Caco-2 (cell line): Measurements from ENCODE around the gene BATF2. TPM values are rescaled to one million over a fixed set of nuclear protein-coding genes. Genes with fewer than 3 reads are reported as not detected.
A peak's percentile ranks its signal among the peaks of the same experiment; 100 is the strongest.
"Not testable (repeated sequence)": the region's sequence is repeated elsewhere in the genome, so short reads cannot be mapped to it uniquely, and the experiment has no call there.

Experiments
- BruUV-seq: library from RNA; stranded (reverse); fragments of 400-500 nt; replicated peaks from 2 replicates; lab custom pipeline; 2021; lab: Mats Ljungman, UMichigan
- CTCF ChIA-PET: fragments of 300-600 bp; sonication (Branson Sonifier 250); formaldehyde crosslinking; loops from one replicate; lab custom pipeline; 2022; ENCODE audit warnings: antibody characterized with exemption; lab: Charles Lee
- POLR2A ChIA-PET: fragments of 300-600 bp; sonication (Branson Sonifier 250); formaldehyde crosslinking; loops from one replicate; lab custom pipeline; 2022; ENCODE audit warnings: antibody characterized with exemption; lab: Charles Lee
- DNase-seq, 2 experiments: peaks; one replicate each; pipeline versions ENCODE4 v3.0.0 to v3.0.0-alpha.2; 2020 to 2022
- H3K27me3 ChIP-seq: replicated peaks from 2 replicates; pipeline ENCODE4 v1.6.0; 2011; ENCODE audit warnings: low read length; ENCODE audit not compliant: control insufficient read depth, insufficient read depth
- H3K36me3 ChIP-seq: 2 replicates; pipeline ENCODE4 v1.5.1; 2011; ENCODE audit warnings: low read length; ENCODE audit not compliant: control insufficient read depth, insufficient read depth
- H3K4me1 ChIP-seq: fragments of 250-450 bp; sonication (Bioruptor Pico); 2 replicates; pipeline ENCODE4 v1.5.1; 2020; ENCODE audit warnings: mild to moderate bottlenecking
- H3K4me3 ChIP-seq: 2 replicates; pipeline ENCODE4 v1.5.1; 2011; ENCODE audit warnings: low read depth, mild to moderate bottlenecking, control low read depth, low read length
- H3K9me3 ChIP-seq: fragments of 250-450 bp; sonication (Bioruptor Pico); 2 replicates; pipeline ENCODE4 v1.5.1; 2020; ENCODE audit warnings: mild to moderate bottlenecking, moderate library complexity
- H3K27ac Mint-ChIP-seq: one replicate; pipeline ENCODE4 v1.8.0; 2022; ENCODE audit warnings: mixed read lengths; ENCODE audit not compliant: unreplicated experiment
- H3K27me3 Mint-ChIP-seq: one replicate; pipeline ENCODE4 v1.8.0; 2022; ENCODE audit warnings: mixed read lengths; ENCODE audit not compliant: insufficient read depth, unreplicated experiment
- H3K36me3 Mint-ChIP-seq: one replicate; pipeline ENCODE4 v1.8.0; 2022; ENCODE audit warnings: mild to moderate bottlenecking, mixed read lengths; ENCODE audit not compliant: insufficient read depth, unreplicated experiment
- H3K4me1 Mint-ChIP-seq: one replicate; pipeline ENCODE4 v1.8.0; 2022; ENCODE audit warnings: low read depth, mixed read lengths; ENCODE audit not compliant: unreplicated experiment
- H3K4me3 Mint-ChIP-seq: one replicate; pipeline ENCODE4 v1.8.0; 2022; ENCODE audit warnings: mild to moderate bottlenecking, moderate library complexity, mixed read lengths; ENCODE audit not compliant: unreplicated experiment
- H3K9me3 Mint-ChIP-seq: one replicate; pipeline ENCODE4 v1.8.0; 2022; ENCODE audit warnings: mixed read lengths; ENCODE audit not compliant: unreplicated experiment
- intact Hi-C: fragments of 100-400 bp; cut with micrococcal nuclease; formaldehyde crosslinking; loops from one replicate; pipeline ENCODE4 v1.10.0; 2022; ENCODE audit not compliant: unreplicated experiment
- total RNA-seq: library from RNA; stranded (reverse); gene quantifications from 2 replicates; pipeline ENCODE4 v1.2.3, GENCODE V29; 2022
- TF ChIP-seq, protein P1 (sequence below), 2 experiments: fragments of 200-600 bp in 1 of 2; IDR thresholded peaks; 1 replicate in 1 of 2; 2 replicates in 1 of 2; pipeline versions ENCODE4 v1.5.1 to v1.8.0; 2011 to 2022; ENCODE audit warnings: antibody characterized with exemption in 1 of 2, control low read depth in 1 of 2, inconsistent platforms in 1 of 2, low read depth in 1 of 2, low read length in 1 of 2, mild to moderate bottlenecking in 1 of 2, moderate library complexity in 1 of 2; ENCODE audit not compliant: insufficient read depth in 1 of 2, severe bottlenecking in 1 of 2, unreplicated experiment in 1 of 2

The BATF2 gene
- total RNA-seq, 1 experiment from 2014 or later: 0.79 TPM

DNA sequence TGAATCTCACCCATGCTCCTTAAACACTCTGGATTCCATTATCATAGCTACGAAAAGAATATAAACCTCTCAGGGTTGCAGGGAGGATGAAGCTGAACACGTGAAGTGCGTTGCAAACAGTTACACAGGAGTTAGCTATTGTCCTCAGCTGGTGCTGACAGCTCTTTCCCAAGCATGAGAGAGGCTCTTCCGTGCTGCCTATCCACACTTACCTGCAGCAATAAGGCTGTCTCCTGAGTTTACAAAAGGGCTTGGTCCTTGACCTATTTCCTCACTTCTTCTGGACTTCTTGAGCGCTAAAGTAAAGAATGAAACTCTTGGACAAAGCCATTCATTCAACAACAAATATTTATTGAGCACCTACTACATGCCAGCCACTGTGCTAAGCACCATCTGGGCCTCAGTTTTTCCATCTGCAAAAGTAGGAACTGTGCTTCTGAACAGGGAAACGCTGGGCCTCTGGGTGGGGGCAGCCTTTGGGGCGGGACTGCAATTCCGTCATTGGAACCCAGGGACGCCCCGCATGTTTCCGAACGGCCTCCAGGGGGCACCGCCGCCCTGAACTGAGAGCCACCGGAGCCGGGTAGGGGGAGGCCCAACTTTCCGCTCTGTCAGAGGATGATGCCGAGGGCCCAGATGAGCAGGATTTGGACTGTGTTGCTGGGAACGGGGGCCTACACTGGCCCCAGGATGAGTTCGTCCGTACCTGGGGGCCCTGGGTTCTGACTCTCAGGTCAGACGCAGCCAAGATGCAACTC is 16.5 kb upstream of the BATF2 start:
- H3K27ac Mint-ChIP-seq: peak overlapping the region; percentile 90
- peak; percentile 92 to 95 for DNase-seq
- H3K4me1 ChIP-seq: peaks cover 16% of the 10 kb centered on the region
- H3K4me3 ChIP-seq: peak overlapping the region; percentile 62
- H3K27me3 ChIP-seq: no peaks in the 10 kb centered on the region
- TSS peak; percentile 82 for BruUV-seq
- ChIA-PET CTCF (interaction anchor here (0.6 to 2.4 kb wide), 25 partner anchors 10 to 270 kb away, joined by 3 to 15 read pairs (median 4); partner anchors contain the start of genes ATG2A, BATF2, MEN1 and PPP2R5B), POLR2A (interaction anchor here (0.5 to 0.6 kb wide), 3 partner anchors 17 to 168 kb away, joined by 3 to 5 read pairs (median 3); partner anchors contain the start of gene BATF2)
- H3K4me3 Mint-ChIP-seq: peak overlapping the region; percentile 83
- TF ChIP-seq, protein P1, sequence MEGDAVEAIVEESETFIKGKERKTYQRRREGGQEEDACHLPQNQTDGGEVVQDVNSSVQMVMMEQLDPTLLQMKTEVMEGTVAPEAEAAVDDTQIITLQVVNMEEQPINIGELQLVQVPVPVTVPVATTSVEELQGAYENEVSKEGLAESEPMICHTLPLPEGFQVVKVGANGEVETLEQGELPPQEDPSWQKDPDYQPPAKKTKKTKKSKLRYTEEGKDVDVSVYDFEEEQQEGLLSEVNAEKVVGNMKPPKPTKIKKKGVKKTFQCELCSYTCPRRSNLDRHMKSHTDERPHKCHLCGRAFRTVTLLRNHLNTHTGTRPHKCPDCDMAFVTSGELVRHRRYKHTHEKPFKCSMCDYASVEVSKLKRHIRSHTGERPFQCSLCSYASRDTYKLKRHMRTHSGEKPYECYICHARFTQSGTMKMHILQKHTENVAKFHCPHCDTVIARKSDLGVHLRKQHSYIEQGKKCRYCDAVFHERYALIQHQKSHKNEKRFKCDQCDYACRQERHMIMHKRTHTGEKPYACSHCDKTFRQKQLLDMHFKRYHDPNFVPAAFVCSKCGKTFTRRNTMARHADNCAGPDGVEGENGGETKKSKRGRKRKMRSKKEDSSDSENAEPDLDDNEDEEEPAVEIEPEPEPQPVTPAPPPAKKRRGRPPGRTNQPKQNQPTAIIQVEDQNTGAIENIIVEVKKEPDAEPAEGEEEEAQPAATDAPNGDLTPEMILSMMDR (IDR thresholded peaks at IDR 0.05; ENCODE audit: insufficient read depth in 1 of 2, low read depth in 1 of 2, low read length in 1 of 2, severe bottlenecking in 1 of 2, unreplicated experiment in 1 of 2): peak; percentile 70 to 92
- H3K36me3 ChIP-seq: peaks cover 4% of the 10 kb centered on the region; the same call in 1 of the 2 replicates
- intact Hi-C loops: loop anchor here (1.0 to 2.0 kb wide), 5 partner anchors 27 to 166 kb away; partner anchors contain the start of gene PPP2R5B
- no peaks in the 10 kb centered on the region for H3K9me3 ChIP-seq
- H3K27me3 Mint-ChIP-seq: no peaks in the 10 kb centered on the region
- H3K9me3 Mint-ChIP-seq: no peaks in the 10 kb centered on the region
- peaks cover 22% of the 10 kb centered on the region for H3K36me3 Mint-ChIP-seq
- H3K4me1 Mint-ChIP-seq: peaks cover 22% of the 10 kb centered on the region

DNA sequence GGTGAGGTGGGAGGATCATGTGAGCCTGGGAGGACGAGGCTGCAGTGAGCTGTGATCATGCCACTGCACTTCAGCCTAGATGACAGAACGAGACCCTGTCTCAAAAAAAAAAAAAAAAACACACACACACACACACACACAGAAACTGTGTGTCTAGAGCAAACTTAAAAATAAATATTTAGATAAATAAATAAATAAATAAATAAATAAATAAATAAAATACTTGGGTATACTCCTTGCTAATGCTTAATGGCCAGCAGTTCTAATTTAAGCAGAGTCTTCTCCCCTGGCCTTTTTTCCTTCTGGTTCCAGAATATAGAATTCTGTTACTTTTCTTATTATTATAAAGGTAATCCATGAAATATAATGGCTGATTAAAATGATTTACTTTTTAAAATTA is 12.1 kb upstream of the BATF2 start:
- POLR2A ChIA-PET: no interaction called here
- intact Hi-C loops: no loop called here
- BruUV-seq: no TSS peak
- H3K36me3 Mint-ChIP-seq: peaks cover 13% of the 10 kb centered on the region
- H3K36me3 ChIP-seq: no peaks in the 10 kb centered on the region
- CTCF ChIA-PET: no interaction called here
- no peak overlapping the region for H3K4me3 ChIP-seq
- DNase-seq: no peak
- H3K27me3 Mint-ChIP-seq: no peaks in the 10 kb centered on the region
- peaks cover 15% of the 10 kb centered on the region for H3K4me1 ChIP-seq
- TF ChIP-seq, protein P1 (IDR thresholded peaks at IDR 0.05; ENCODE audit: insufficient read depth in 1 of 2, low read depth in 1 of 2, low read length in 1 of 2, severe bottlenecking in 1 of 2, unreplicated experiment in 1 of 2): no peak
- H3K27ac Mint-ChIP-seq: no peak overlapping the region
- no peaks in the 10 kb centered on the region for H3K9me3 Mint-ChIP-seq
- H3K9me3 ChIP-seq: no peaks in the 10 kb centered on the region
- H3K4me1 Mint-ChIP-seq: peaks cover 10% of the 10 kb centered on the region
- H3K27me3 ChIP-seq: no peaks in the 10 kb centered on the region
- H3K4me3 Mint-ChIP-seq: no peak overlapping the region

DNA sequence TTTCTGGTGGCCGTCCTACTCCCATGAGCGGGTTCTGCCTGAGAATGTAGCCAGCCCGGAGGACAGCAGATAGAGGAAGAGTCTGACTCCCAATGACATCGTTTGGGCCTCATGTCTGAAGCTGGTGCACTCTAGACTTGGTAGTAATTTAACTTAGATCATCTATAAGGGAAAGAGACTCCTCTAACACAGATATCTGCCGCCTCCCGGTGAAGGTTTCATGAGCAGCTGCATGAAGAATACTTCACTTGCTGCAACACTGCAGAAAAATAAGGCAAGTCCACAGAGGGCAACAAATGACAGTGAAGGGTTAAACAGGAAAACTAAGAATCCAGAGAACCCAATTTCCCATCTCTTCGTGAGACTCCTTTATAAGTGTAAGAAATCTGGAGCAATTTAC is 11.2 kb upstream of the BATF2 start:
- ChIA-PET POLR2A (no interaction called here), CTCF (no interaction called here)
- Histone ChIP-seq H3K4me3 (no peak overlapping the region), H3K27me3 (no peaks in the 10 kb centered on the region), H3K4me1 (peaks cover 11% of the 10 kb centered on the region), H3K36me3 (no peaks in the 10 kb centered on the region), H3K9me3 (no peaks in the 10 kb centered on the region)
- H3K36me3 Mint-ChIP-seq: peaks cover 4% of the 10 kb centered on the region
- H3K9me3 Mint-ChIP-seq: no peaks in the 10 kb centered on the region
- no TSS peak for BruUV-seq
- TF ChIP-seq, protein P1 (IDR thresholded peaks at IDR 0.05; ENCODE audit: insufficient read depth in 1 of 2, low read depth in 1 of 2, low read length in 1 of 2, severe bottlenecking in 1 of 2, unreplicated experiment in 1 of 2): no peak
- no peaks in the 10 kb centered on the region for H3K27me3 Mint-ChIP-seq
- intact Hi-C loops: no loop called here
- DNase-seq: no peak
- H3K4me3 Mint-ChIP-seq: no peak overlapping the region
- peaks cover 5% of the 10 kb centered on the region for H3K4me1 Mint-ChIP-seq
- no peak overlapping the region for H3K27ac Mint-ChIP-seq

DNA sequence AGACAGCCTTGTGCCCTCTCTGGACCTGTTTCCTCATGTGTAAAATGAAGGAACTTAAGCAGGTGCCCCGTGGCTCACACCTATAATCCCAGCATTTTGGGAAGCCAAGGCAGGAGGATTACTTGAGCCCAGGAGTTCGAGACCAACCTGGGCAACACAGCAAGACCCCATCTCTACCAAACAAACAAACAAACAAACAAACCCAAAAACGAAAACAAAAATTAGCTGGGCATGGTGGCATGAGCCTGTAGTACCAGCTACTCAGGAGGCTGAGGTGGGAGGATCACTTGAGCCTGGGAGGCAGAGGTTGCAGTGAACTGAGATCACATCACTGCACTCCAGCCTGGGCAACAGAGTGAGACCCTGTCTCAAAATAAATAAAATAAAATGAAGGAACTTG is 7.2 kb upstream of the BATF2 start:
- H3K9me3 Mint-ChIP-seq, BruUV-seq, H3K27me3 Mint-ChIP-seq, POLR2A ChIA-PET, H3K36me3 Mint-ChIP-seq, H3K4me1 Mint-ChIP-seq, H3K4me3 Mint-ChIP-seq, H3K27ac Mint-ChIP-seq, H3K4me3 ChIP-seq, H3K36me3 ChIP-seq, DNase-seq, intact Hi-C loops, H3K9me3 ChIP-seq, H3K27me3 ChIP-seq: not testable (repeated sequence)
- H3K4me1 ChIP-seq: peaks cover 14% of the 10 kb centered on the region
- CTCF ChIA-PET: interaction anchor here (1.3 kb wide), 1 partner anchor 9 kb away, joined by 4 read pairs; no protein-coding TSS in a partner anchor
